Smooth muscle cell (in vitro differentiated cells): ENCODE measurements around the gene BIRC6. TPM values are rescaled to one million over a fixed set of nuclear protein-coding genes. Genes with fewer than 3 reads are reported as not detected.

ENCODE experiments used
- DNase-seq: peaks from one replicate; lab custom pipeline; 2025; ENCODE audit not compliant: unreplicated experiment; lab: John Stamatoyannopoulos, UW
- H2AFZ ChIP-seq: fragments of 200-600 bp; sonication (generic); 2 replicates; pipeline ENCODE4 v1.6.0; 2016; ENCODE audit warnings: antibody characterized with exemption, low read depth, mild to moderate bottlenecking
- H3F3A ChIP-seq: fragments of 200-600 bp; sonication (generic); 2 replicates; pipeline ENCODE4 v1.6.0; 2017; ENCODE audit warnings: antibody characterized with exemption, low read depth
- H3K27ac ChIP-seq: fragments of 200-600 bp; sonication (generic); 2 replicates; pipeline ENCODE4 v1.5.1; 2016; ENCODE audit warnings: low read depth, mild to moderate bottlenecking
- H3K27me3 ChIP-seq: fragments of 200-600 bp; sonication (generic); 2 replicates; pipeline ENCODE4 v1.6.1; 2016; ENCODE audit warnings: low read depth, mild to moderate bottlenecking
- H3K36me3 ChIP-seq: fragments of 200-600 bp; sonication (generic); 2 replicates; pipeline ENCODE4 v1.5.1; 2016; ENCODE audit warnings: low read depth
- H3K4me1 ChIP-seq: fragments of 200-600 bp; sonication (generic); 2 replicates; pipeline ENCODE4 v1.5.1; 2016; ENCODE audit warnings: low read depth
- H3K4me2 ChIP-seq: fragments of 200-600 bp; sonication (generic); 2 replicates; pipeline ENCODE4 v1.6.0; 2016; ENCODE audit warnings: mild to moderate bottlenecking
- H3K4me3 ChIP-seq: fragments of 200-600 bp; sonication (generic); 2 replicates; pipeline ENCODE4 v1.5.1; 2016; ENCODE audit warnings: mild to moderate bottlenecking
- H3K79me2 ChIP-seq: fragments of 200-600 bp; sonication (generic); 2 replicates; pipeline ENCODE4 v1.6.0; 2016; ENCODE audit warnings: low read depth, mild to moderate bottlenecking
- H3K9ac ChIP-seq: fragments of 200-600 bp; sonication (generic); 2 replicates; pipeline ENCODE4 v1.6.0; 2016; ENCODE audit warnings: low read depth
- H3K9me3 ChIP-seq: fragments of 200-600 bp; sonication (generic); replicated peaks from 2 replicates; pipeline ENCODE4 v1.5.1; 2016; ENCODE audit warnings: low read depth
- H4K20me1 ChIP-seq: fragments of 200-600 bp; sonication (generic); 2 replicates; pipeline ENCODE4 v1.6.0; 2016; ENCODE audit warnings: low read depth
- CTCF ChIP-seq: fragments of 200-600 bp; sonication (generic); IDR thresholded peaks from 2 replicates; pipeline ENCODE4 v1.5.1; 2017; ENCODE audit warnings: borderline replicate concordance, mild to moderate bottlenecking, antibody characterized with exemption; ENCODE audit not compliant: insufficient read depth, poor library complexity, severe bottlenecking
- WGBS: methylation state at CpG from one replicate; pipeline ENCODE4 v1.1.7; 2016; ENCODE audit warnings: low lambda C conversion rate; 5-methylcytosine and 5-hydroxymethylcytosine counted together
- polyA plus RNA-seq: library from polyadenylated mRNA; unstranded; fragments of >200 nt; fragmentation: Nextera tagmentation; extraction: Ambion mirVana; gene quantifications from 2 replicates; pipeline ENCODE4 v1.2.1, GENCODE V29; 2016
- total RNA-seq: library from RNA; depleted of rRNA; stranded (reverse); fragments of >200 nt; gene quantifications from 2 replicates; pipeline ENCODE4 v1.2.3, GENCODE V29; 2014

Gene BIRC6
- total and polyA plus RNA-seq, 2 experiments from 2014 or later, result 12.4 to 79.8 TPM

GRCh38 chr2:32427672-32428610, 71.1 kb downstream of the BIRC6 start:
- 89% methylated on average over 6 of the region's 6 CpGs for WGBS
- no peak overlapping the region for H3K4me3 ChIP-seq
- no peaks in the 10 kb centered on the region for H3K9me3 ChIP-seq
- peaks cover 84% of the 10 kb centered on the region for H4K20me1 ChIP-seq
- H2AFZ ChIP-seq, result no peak overlapping the region
- H3K27ac ChIP-seq, result peak overlapping the region; percentile 14
- H3K4me1 ChIP-seq, result peaks cover 17% of the 10 kb centered on the region
- no peak overlapping the region for H3K9ac ChIP-seq
- H3K36me3 ChIP-seq, result peaks cover 5% of the 10 kb centered on the region
- H3K4me2 ChIP-seq, result no peak overlapping the region
- no peak for DNase-seq
- H3K79me2 ChIP-seq, result peaks cover 95% of the 10 kb centered on the region
- TF ChIP-seq CTCF, result no peak
- no peaks in the 10 kb centered on the region for H3K27me3 ChIP-seq
- H3F3A ChIP-seq, result no peaks in the 10 kb centered on the region

GRCh38 chr2:32430804-32431203, 74.0 kb downstream of the BIRC6 start:
- WGBS, result 100% methylated on average over 5 of the region's 5 CpGs
- Histone ChIP-seq H3K4me3 (no peak overlapping the region), H3K4me1 (peaks cover 8% of the 10 kb centered on the region), H3K27me3 (no peaks in the 10 kb centered on the region), H4K20me1 (peaks cover 64% of the 10 kb centered on the region), H3K27ac (no peak overlapping the region), H3F3A (no peaks in the 10 kb centered on the region), H3K9ac (no peak overlapping the region), H3K79me2 (peaks cover 72% of the 10 kb centered on the region), H2AFZ (no peak overlapping the region), H3K9me3 (no peaks in the 10 kb centered on the region), H3K36me3 (peaks cover 8% of the 10 kb centered on the region), H3K4me2 (no peak overlapping the region)
- DNase-seq, result no peak
- no peak for TF ChIP-seq CTCF

GRCh38 chr2:32436150-32436549, 79.3 kb downstream of the BIRC6 start:
- Histone ChIP-seq H3K36me3 (peaks cover 28% of the 10 kb centered on the region), H3K4me3 (no peak overlapping the region), H4K20me1 (peaks cover 22% of the 10 kb centered on the region), H2AFZ (no peak overlapping the region), H3K9ac (no peak overlapping the region), H3K4me2 (no peak overlapping the region), H3K27ac (no peak overlapping the region), H3K79me2 (peaks cover 34% of the 10 kb centered on the region), H3K4me1 (no peaks in the 10 kb centered on the region), H3F3A (no peaks in the 10 kb centered on the region), H3K27me3 (no peaks in the 10 kb centered on the region), H3K9me3 (no peaks in the 10 kb centered on the region)
- DNase-seq, result no peak
- no peak for TF ChIP-seq CTCF
- 69% methylated on average over 6 of the region's 6 CpGs for WGBS
